Gastroesophageal sphincter (tissue), 2 donors: ENCODE results near the gene PAX3.

Experiments
- EP300 ChIP-seq: sonication (generic); formaldehyde crosslinking; IDR thresholded peaks from one replicate; pipeline ENCODE4 v1.6.1; 2017; ENCODE audit warnings: antibody characterized with exemption, mild to moderate bottlenecking
- POLR2AphosphoS5 ChIP-seq: sonication (generic); formaldehyde crosslinking; IDR thresholded peaks from one replicate; pipeline ENCODE4 v1.6.1; 2017; ENCODE audit warnings: antibody characterized with exemption

DNA sequence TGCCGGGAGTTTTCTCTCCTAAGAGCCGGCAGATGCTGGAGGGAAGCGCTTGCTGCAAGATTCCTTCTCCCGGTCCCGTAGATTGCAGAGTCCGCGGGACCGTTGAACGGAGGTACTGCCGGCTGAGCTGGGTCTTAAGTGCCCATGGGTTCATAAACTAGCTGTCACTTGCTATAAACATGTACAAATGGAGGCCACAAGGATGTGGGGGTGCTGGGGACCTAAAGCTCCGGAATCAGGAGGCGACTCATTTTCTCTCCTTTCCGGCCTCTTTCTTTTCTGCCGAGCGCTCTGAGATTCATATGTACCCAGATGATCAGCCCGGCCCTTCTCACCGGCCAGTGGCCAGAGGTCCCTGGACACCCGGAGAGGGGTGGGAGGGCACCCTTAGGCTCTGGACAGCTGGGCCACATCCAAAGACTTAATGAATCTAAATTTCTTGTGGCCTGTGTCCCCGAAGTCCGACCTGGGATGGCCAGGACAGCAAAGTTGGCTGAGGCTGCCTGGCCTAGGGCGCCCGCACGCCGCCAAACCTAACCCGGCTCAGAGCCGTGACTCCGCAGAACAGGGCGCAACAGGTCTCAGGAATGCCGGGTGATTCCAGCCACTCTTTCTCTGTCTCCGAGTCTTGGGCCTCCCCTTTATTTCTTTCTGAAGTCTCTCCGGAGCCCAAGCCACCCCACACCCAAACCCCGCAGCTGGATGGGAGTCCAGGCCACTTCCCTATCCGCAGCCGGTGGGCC lies 2.4 kb upstream of the PAX3 start:
- TF ChIP-seq POLR2AphosphoS5 (no peak), EP300 (no peak)
